HG02678 (cell line): ENCODE results near the gene PPP5C.
"Not testable (repeated sequence)": the region's sequence is repeated elsewhere in the genome, so short reads cannot be mapped to it uniquely, and the experiment has no call there.

Experiments
- ATAC-seq: cut with Tn5 transposase; IDR thresholded peaks from one replicate; pipeline ENCODE4 v1.9.1; 2021; ENCODE audit warnings: mild to moderate bottlenecking, moderate library complexity; ENCODE audit not compliant: unreplicated experiment

The PPP5C gene

GRCh38 chr19:46383846-46384245, 37.0 kb downstream of the PPP5C start:
- no peak for ATAC-seq

DNA sequence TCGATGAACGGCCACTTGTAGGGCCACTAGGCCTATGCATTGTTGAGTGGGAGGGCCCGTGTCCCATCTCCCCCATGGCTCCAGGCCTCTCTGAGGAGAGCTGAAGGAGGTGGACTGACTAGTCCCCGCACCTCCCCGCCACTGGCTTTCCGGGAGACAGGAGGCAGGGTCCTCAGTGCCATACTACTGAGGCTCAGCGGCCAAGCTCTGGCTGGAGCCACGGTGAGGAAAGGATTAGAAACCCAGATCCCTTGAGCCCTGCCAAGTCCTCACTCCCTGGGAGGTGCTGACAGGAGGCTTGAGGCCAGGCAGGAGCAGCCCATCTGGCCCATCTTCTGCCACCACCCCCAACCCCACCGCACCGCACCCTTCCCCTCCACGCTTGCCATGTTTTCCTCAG, 37.5 kb downstream of the PPP5C start:
- ATAC-seq: no peak

DNA sequence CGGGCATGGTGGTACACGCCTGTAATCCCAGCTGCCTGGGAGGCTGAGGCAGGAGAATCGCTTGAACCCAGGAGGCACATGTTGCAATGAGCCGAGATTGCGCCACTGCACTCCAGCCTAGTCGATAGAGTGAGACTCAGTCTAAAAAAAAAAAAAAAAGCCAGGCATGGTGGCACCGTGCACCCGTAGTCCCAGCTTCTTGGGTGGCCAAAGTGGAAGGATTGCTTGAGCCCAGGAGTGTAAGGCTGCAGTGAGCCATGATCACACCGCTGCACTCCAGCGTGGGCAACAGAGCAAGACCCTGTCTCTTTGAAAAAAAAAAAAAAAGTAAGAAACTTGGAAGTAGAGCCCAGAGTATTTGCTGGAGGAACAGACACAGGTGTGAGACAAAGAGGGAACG, 38.7 kb downstream of the PPP5C start:
- ATAC-seq: no peak

DNA sequence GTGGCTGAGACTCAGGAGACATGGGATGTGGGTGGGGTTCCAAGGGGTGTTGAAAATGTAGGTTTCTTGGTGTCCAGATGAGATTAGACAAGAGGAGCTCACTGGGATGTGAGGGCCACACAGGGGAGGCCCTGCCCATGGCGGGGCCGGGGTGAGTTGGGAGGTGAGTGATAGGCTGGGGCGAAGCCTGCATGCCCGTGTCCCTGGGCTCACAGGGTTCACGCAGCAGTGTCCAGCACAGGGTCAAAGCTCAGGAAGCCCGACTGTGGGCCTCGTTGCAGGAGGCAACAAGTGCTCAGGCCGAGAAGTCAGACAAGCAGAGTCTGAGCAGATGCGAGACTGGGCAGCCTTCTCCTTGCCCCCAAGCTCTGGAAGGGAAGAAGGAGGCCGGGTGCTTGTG, 39.3 kb downstream of the PPP5C start:
- no peak for ATAC-seq

DNA sequence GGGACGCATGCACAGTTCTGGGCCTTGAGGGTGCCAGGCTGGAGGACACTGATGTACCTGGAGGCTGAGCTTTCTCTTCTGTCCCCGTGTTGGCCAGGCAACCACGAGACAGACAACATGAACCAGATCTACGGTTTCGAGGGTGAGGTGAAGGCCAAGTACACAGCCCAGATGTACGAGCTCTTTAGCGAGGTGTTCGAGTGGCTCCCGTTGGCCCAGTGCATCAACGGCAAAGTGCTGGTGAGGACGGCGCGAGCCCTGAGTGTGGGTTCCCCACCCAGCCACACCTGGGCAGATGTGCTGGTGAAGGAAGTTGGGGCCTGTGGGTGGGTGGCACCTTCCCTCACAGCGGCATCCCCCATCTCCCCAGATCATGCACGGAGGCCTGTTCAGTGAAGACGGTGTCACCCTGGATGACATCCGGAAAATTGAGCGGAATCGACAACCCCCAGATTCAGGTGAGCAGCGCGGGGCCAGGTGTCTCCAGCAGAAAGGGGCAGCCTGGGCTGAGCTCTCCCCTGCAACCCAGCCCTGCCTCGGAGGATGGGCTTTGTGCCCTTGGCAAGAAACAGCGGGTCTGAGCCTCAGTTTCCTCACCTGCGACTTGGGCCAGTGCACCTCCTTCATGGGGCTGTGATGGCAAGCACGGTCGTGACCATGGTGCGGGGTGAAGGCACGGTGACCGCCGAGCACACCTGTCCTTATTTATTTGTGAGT, 40.3 kb downstream of the PPP5C start:
- no peak for ATAC-seq

- ATAC-seq: no peak
These were observed 40.8 kb downstream of the PPP5C start for GRCh38 chr19:46387713-46388130.

DNA sequence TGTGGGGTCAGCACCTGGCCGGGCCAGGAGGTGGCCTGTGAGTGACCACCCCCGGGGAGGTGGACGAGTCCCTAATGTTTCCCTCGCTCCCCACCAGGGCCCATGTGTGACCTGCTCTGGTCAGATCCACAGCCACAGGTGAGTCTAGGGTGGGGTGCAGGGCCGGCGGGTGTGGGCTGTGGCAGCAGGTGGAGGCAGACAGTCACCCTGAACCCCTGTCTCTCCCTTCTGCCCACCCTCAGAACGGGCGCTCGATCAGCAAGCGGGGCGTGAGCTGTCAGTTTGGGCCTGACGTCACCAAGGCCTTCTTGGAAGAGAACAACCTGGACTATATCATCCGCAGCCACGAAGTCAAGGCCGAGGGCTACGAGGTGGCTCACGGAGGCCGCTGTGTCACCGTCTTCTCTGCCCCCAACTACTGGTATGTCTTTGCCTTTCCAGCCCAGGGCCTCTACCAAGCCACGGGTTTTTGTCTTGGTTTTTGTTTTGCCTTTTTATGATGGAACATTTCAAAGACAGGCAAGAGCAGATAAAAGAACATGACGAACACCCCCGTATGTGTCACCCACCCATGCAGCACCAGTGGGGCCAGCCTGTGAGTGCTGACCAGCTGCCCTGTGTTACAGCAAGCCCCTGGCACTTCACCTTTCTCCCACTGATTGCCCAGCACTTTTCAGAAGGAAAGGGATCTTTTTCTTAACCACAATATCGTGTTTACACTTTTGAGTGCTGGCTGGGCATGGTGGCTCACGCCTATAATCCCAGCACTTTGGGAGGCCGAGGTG, 41.6 kb downstream of the PPP5C start:
- ATAC-seq: no peak

DNA sequence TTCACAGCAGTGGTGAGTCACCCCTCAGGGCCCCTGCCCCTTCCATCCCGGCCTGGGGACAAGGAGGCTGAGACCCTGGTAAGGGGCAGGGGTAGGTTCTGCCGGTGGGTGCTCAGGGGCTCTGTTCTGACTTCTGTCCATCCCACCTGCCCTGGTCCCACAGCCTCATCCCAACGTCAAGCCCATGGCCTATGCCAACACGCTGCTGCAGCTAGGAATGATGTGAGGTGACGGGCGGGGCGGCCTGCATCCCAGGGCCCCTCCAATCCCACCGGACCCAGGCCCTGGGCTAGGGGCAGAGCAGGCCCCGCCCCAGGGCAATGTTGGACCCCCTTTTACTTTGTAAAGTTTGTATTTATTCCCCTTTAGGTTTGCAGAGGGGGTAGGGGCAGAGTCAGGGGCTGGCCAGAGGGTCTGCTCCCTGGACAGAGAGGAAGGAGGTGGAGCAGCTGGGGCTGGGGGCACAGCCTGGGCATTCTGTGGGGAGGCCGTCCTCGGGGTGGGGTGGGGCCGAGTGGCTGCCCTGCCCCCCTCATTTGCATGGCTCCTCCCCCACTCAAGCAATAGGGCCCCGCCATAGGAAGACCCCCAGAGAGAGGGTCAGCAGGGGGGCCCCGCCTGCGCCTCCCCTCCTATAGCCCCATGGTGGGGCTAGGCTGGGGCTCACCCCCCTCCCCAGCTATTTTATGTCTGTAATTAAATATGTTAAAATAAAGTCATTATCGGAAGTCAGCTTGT, 43.4 kb downstream of the PPP5C start:
- ATAC-seq: no peak

GRCh38 chr19:46390866-46391265, 44.0 kb downstream of the PPP5C start:
- no peak for ATAC-seq

GRCh38 chr19:46391296-46392251, 44.7 kb downstream of the PPP5C start:
- ATAC-seq: no peak

DNA sequence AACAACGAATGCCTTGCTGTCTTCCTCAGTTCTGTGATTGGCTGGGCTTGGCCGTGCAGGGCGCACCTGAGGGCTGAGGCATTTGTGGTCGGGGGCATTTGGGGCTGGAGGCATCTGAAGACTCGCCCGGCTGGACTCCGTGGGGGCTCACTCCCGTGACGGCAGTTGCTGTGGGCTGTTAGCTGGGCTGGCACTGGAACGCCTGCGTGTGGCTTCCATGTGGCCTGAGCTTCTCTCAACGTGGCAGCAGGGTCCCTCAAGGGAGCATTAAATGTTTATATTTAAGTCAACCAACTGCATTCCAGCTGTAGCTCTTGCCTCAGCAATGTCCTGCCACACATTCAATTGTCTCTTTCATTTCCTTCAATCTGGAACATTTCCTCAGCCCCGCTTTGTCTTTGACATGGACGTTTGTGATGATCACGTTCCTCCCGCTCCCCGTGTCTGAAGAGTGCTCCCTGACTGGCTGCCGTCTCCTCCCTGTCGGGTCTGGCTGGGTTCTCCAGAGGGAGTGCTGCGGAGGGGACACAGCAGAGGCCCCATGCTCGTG, 45.4 kb downstream of the PPP5C start:
- ATAC-seq: no peak

DNA sequence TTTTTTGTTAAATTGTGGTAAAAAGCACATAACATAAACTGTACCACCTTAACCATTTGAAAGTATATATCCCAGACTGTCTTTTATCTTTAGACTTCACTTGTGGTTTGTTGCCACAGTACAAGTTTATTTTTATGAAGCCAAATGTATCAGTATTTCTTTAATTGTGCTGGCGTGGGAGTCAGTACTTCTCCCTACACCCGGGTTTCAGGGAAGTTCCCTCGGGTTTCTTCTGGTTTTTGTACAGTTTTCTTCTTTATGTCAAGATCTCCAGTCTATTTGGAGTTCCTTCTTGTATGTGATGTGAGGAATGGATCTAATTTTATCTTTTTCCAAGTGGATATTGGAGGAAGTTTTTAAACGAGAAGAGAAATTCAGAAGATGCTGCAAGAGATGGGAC, 46.0 kb downstream of the PPP5C start:
- ATAC-seq: no peak

- no peak for ATAC-seq
These were observed 46.8 kb downstream of the PPP5C start for GRCh38 chr19:46393456-46394401.

DNA sequence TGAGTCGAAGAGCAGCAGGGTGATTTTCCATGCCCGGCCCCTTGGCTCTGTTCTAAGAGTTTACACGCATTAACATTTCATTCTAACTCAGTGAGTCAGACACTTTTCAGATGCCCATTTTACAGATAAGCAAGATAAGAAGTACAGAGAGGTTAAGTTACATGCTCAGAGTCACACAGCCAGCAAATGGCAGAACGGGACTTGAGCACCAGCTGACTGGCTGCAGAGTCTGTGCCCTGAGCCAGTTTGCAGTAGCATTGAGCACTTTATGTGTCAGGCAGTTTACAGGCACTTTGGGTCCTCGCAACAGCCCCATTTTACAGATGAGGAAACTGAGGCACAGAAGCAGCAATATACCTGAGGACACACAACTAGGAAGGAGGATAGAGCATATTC, 47.5 kb downstream of the PPP5C start:
- ATAC-seq: no peak

DNA sequence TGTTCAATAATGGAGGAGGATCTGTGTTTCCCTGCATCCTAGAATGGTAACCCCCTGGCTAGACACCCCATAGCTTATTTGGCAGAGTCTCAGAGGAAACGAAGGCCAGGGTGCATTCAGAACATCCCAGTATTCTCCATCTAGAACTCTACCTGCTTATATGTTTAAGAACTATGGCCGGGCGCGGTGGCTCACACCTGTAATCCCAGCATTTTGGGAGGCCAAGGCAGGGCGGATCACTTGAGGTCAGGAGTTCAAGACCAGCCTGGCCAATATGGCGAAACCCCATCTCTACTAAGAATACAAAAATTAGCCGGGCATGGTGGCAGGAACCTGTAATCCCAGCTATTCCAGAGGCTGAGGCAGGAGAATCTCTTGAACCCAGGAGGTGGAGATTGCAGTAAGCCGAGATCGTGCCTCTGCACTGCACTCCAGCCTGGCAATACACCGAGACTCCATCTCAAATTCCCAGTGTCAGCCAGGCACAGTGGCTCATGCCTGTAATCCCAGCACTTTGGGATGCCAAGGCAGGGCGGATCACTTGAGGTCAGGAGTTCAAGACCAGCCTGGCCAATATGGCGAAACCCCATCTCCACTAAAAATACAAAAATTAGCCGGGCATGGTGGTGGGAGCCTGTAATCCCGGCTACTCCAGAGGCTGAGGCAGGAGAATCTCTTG, 51.1 kb downstream of the PPP5C start:
- not testable (repeated sequence) for ATAC-seq

- no peak for ATAC-seq
These were observed 55.8 kb downstream of the PPP5C start for GRCh38 chr19:46402725-46403124.

- no peak for ATAC-seq
These were observed 57.3 kb downstream of the PPP5C start for GRCh38 chr19:46404055-46404752.
